SU-DHL-6 (cell line): Measurements from ENCODE around the gene ANGPTL1.

Experiments used
- H2AFZ ChIP-seq: fragments of 200-600 bp; sonication (generic); 2 replicates; pipeline ENCODE4 v1.6.1; 2014; ENCODE audit warnings: low read depth, mild to moderate bottlenecking, moderate library complexity, mixed read lengths, antibody characterized with exemption, low read length; ENCODE audit not compliant: severe bottlenecking
- H3F3A ChIP-seq: fragments of 200-600 bp; shearing (Covaris generic); 2 replicates; pipeline ENCODE4 v1.6.0; 2016; ENCODE audit warnings: antibody characterized with exemption, mild to moderate bottlenecking; ENCODE audit not compliant: insufficient read depth
- H3K27ac ChIP-seq: fragments of 200-600 bp; sonication (generic); 2 replicates; pipeline ENCODE4 v1.5.1; 2016; ENCODE audit warnings: low read depth, mild to moderate bottlenecking, low read length, moderate library complexity, mixed read lengths
- H3K27me3 ChIP-seq: fragments of 200-600 bp; sonication (generic), shearing (Covaris generic); 2 replicates; pipeline ENCODE4 v1.6.0; 2014; ENCODE audit warnings: mild to moderate bottlenecking, low read length
- H3K36me3 ChIP-seq: fragments of 200-600 bp; sonication (generic); 2 replicates; pipeline ENCODE4 v1.6.1; 2014; ENCODE audit warnings: mild to moderate bottlenecking, low read length, mixed read lengths
- H3K4me2 ChIP-seq: fragments of 300-600, 200-600 bp; shearing (Covaris generic), sonication (generic); 2 replicates; pipeline ENCODE4 v1.6.0; 2014; ENCODE audit warnings: low read length, low read depth, mild to moderate bottlenecking; ENCODE audit not compliant: poor library complexity, severe bottlenecking
- H3K4me3 ChIP-seq: fragments of 200-600 bp; sonication (generic); 2 replicates; pipeline ENCODE4 v1.5.1; 2014; ENCODE audit warnings: antibody characterized with exemption, low read length, mild to moderate bottlenecking, mixed read lengths; ENCODE audit not compliant: insufficient read depth, poor library complexity, severe bottlenecking
- H3K79me2 ChIP-seq: fragments of 200-600 bp; sonication (generic); 2 replicates; pipeline ENCODE4 v1.6.1; 2014; ENCODE audit warnings: mild to moderate bottlenecking, low read length, moderate library complexity; ENCODE audit not compliant: insufficient read depth
- H3K9ac ChIP-seq: fragments of 200-600 bp; sonication (generic); 2 replicates; pipeline ENCODE4 v1.7.0; 2014; ENCODE audit warnings: mild to moderate bottlenecking, low read length
- H3K9me2 ChIP-seq: fragments of 200-600 bp; sonication (generic); replicated peaks from 2 replicates; pipeline ENCODE4 v1.6.1; 2014; ENCODE audit warnings: low read length; ENCODE audit not compliant: insufficient read depth
- H3K9me3 ChIP-seq: fragments of 200-600 bp; sonication (generic); 2 replicates; pipeline ENCODE4 v1.6.1; 2014; ENCODE audit warnings: low read length, mixed read lengths; ENCODE audit not compliant: insufficient read depth
- H4K20me1 ChIP-seq: fragments of 200-600 bp; sonication (generic); 2 replicates; pipeline ENCODE4 v1.6.1; 2014; ENCODE audit warnings: low read depth, mild to moderate bottlenecking, antibody characterized with exemption, low read length, moderate library complexity, mixed read lengths
- CTCF ChIP-seq: fragments of 200-600 bp; sonication (generic); IDR thresholded peaks from one replicate; pipeline ENCODE4 v1.5.1; 2017; ENCODE audit warnings: antibody characterized with exemption, mild to moderate bottlenecking, low read length, moderate library complexity; ENCODE audit not compliant: insufficient read depth, poor library complexity, severe bottlenecking
- EZH2phosphoT487 ChIP-seq: fragments of 200-600 bp; sonication (generic), shearing (Covaris generic); conservative IDR thresholded peaks from 2 replicates; pipeline ENCODE4 v1.6.1; 2018; ENCODE audit warnings: mild to moderate bottlenecking, antibody characterized with exemption, low read length, moderate library complexity, mixed read lengths

Gene ANGPTL1, protein sequence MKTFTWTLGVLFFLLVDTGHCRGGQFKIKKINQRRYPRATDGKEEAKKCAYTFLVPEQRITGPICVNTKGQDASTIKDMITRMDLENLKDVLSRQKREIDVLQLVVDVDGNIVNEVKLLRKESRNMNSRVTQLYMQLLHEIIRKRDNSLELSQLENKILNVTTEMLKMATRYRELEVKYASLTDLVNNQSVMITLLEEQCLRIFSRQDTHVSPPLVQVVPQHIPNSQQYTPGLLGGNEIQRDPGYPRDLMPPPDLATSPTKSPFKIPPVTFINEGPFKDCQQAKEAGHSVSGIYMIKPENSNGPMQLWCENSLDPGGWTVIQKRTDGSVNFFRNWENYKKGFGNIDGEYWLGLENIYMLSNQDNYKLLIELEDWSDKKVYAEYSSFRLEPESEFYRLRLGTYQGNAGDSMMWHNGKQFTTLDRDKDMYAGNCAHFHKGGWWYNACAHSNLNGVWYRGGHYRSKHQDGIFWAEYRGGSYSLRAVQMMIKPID

GRCh38 chr1:178870944-178871343, at the start of gene ANGPTL1:
Gene ANGPTL1, minus strand, starts transcription at chr1:178871077. Its CDS starts 5,301 bp downstream, at chr1:178865776.
- Histone ChIP-seq H3K9me3 (no peaks in the 10 kb centered on the region), H3K27ac (no peak within 1 kb of the TSS), H3K27me3 (no peaks in the 10 kb centered on the region), H3K36me3 (peaks cover 14% of the 10 kb centered on the region; the same call in 1 of the 2 replicates), H3K79me2 (no peaks in the 10 kb centered on the region), H2AFZ (no peak within 1 kb of the TSS), H3K4me3 (no peak within 1 kb of the TSS), H4K20me1 (no peaks in the 10 kb centered on the region), H3K4me2 (no peak within 1 kb of the TSS), H3F3A (peaks cover 8% of the 10 kb centered on the region), H3K9ac (no peak within 1 kb of the TSS), H3K9me2 (no peaks in the 10 kb centered on the region)
- no peak for TF ChIP-seq EZH2phosphoT487
- TF ChIP-seq CTCF = no peak

- Histone ChIP-seq H3K79me2 (no peaks in the 10 kb centered on the region), H3K36me3 (peaks cover 67% of the 10 kb centered on the region), H3K4me2 (no peak overlapping the region)
Observed at GRCh38 chr1:178919581-178919980, 48.7 kb upstream of the ANGPTL1 start.

DNA sequence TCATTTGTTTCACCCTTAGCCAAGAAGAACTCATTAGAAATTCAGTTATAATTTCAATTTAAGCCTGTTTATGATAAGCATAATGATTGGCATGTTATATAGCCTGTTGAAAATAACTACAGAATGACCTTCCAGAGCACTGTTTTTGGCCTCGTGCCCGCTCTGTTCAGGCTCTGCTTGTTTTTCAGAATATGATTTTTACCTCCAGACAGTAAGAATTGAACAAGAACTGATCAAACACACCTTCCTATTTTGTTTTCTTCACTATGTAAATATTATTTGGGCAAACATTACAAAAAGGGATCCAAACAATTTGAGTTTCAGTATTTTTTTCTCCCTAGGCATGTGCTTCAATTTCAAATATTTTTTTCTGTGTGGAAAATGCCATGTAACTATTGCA, 48.1 kb upstream of the ANGPTL1 start:
- no peak overlapping the region for H3K4me3 ChIP-seq
- no peaks in the 10 kb centered on the region for H3K27me3 ChIP-seq
- no peak overlapping the region for H3K27ac ChIP-seq
- no peak overlapping the region for H3K4me2 ChIP-seq
- H2AFZ ChIP-seq = no peak overlapping the region
- H3K9me3 ChIP-seq = no peaks in the 10 kb centered on the region
- H3K9ac ChIP-seq = no peak overlapping the region
- no peaks in the 10 kb centered on the region for H3K9me2 ChIP-seq
- H4K20me1 ChIP-seq = no peaks in the 10 kb centered on the region
- no peaks in the 10 kb centered on the region for H3K79me2 ChIP-seq
- no peaks in the 10 kb centered on the region; the same call in 1 of the 2 replicates for H3F3A ChIP-seq
- no peak for TF ChIP-seq EZH2phosphoT487
- TF ChIP-seq CTCF = no peak
- H3K36me3 ChIP-seq = peaks cover 70% of the 10 kb centered on the region

More at GRCh38 chr1:178919581-178919980, 48.7 kb upstream of the ANGPTL1 start:
- H3K9me2 ChIP-seq = no peaks in the 10 kb centered on the region
- no peak for TF ChIP-seq CTCF
- TF ChIP-seq EZH2phosphoT487 = no peak
- no peak overlapping the region for H2AFZ ChIP-seq
- no peaks in the 10 kb centered on the region for H3K27me3 ChIP-seq
- no peak overlapping the region for H3K9ac ChIP-seq
- H3K27ac ChIP-seq = no peak overlapping the region
- H3F3A ChIP-seq = no peaks in the 10 kb centered on the region; the same call in 1 of the 2 replicates
- no peak overlapping the region for H3K4me3 ChIP-seq
- no peaks in the 10 kb centered on the region for H3K9me3 ChIP-seq
- no peaks in the 10 kb centered on the region for H4K20me1 ChIP-seq
